Activated CD8-positive, alpha-beta T cell treated with anti-CD3 and anti-CD28 coated beads for 36 hours (primary cell): ENCODE data around the gene TPM3. TPM values are rescaled to one million over a fixed set of nuclear protein-coding genes. Genes with fewer than 3 reads are reported as not detected.
"Not testable (repeated sequence)": the region's sequence is repeated elsewhere in the genome, so short reads cannot be mapped to it uniquely, and the experiment has no call there.

Experiments
- ATAC-seq: fragments of 200-7000 bp; cut with Tn5 transposase; one replicate; pipeline ENCODE4 v1.10.0; 2021; ENCODE audit warnings: mild to moderate bottlenecking, moderate library complexity
- CTCF ChIA-PET: fragments of 350-600 bp; sonication (Branson Sonifier 250); formaldehyde crosslinking; loops from one replicate; lab custom pipeline; 2021; ENCODE audit warnings: antibody characterized with exemption; lab: Charles Lee
- POLR2A ChIA-PET: fragments of 350-600 bp; sonication (Branson Sonifier 250); formaldehyde crosslinking; loops from one replicate; lab custom pipeline; 2021; ENCODE audit warnings: antibody characterized with exemption; lab: Charles Lee
- DNase-seq: peaks from one replicate; pipeline ENCODE4 v3.0.0-alpha.2; 2020
- H3K27ac Mint-ChIP-seq: one replicate; pipeline ENCODE4 v1.8.0; 2021; ENCODE audit warnings: mild to moderate bottlenecking, mixed read lengths
- H3K27me3 Mint-ChIP-seq: one replicate; pipeline ENCODE4 v1.8.0; 2021; ENCODE audit warnings: mixed read lengths
- H3K36me3 Mint-ChIP-seq: one replicate; pipeline ENCODE4 v1.8.0; 2021; ENCODE audit warnings: low read depth, mixed read lengths
- H3K4me1 Mint-ChIP-seq: one replicate; pipeline ENCODE4 v1.8.0; 2021; ENCODE audit warnings: low read depth, mixed read lengths
- H3K4me3 Mint-ChIP-seq: one replicate; pipeline ENCODE4 v1.8.0; 2021; ENCODE audit warnings: mild to moderate bottlenecking, moderate library complexity, mixed read lengths
- H3K9me3 Mint-ChIP-seq: one replicate; pipeline ENCODE4 v1.8.0; 2021; ENCODE audit warnings: mixed read lengths
- intact Hi-C: fragments of 100-400 bp; cut with micrococcal nuclease; formaldehyde crosslinking; loops from one replicate; pipeline ENCODE4 v1.10.0; 2022
- total RNA-seq, 2 experiments: library from RNA; stranded (reverse); gene quantifications; one replicate each; pipeline ENCODE4 v1.2.3, GENCODE V29; 2021
- TF ChIP-seq, protein P1 (sequence below): fragments of 200-600 bp; IDR thresholded peaks from one replicate; pipeline ENCODE4 v1.8.0; 2022; ENCODE audit warnings: antibody characterized with exemption, mild to moderate bottlenecking

The TPM3 gene
- total RNA-seq, 2 experiments from 2014 or later = 591 to 597 TPM

DNA sequence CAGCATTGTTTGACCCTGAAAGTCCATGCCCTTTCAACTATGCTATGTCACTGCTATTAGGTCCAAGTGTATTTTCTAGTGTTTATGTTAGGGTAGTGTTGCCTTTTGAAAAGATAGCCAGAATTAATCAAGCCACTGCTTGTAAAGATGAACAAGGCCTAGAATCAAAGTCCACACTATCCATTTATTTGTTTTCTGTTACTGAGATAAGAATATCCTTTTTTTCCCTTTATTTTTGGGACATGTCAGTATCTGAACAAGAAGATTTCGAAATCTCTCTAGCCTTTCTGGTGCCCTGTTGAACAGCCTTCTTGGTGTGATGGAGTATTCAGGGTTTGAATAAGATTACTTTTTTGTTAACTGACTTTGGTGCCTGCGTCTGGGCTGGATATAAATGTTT is 45.5 kb upstream of the TPM3 start:
- Mint-ChIP-seq H3K4me1 (peaks cover 31% of the 10 kb centered on the region), H3K27ac (peak overlapping the region; percentile 59), H3K36me3 (peaks cover 60% of the 10 kb centered on the region), H3K4me3 (no peak overlapping the region), H3K9me3 (no peaks in the 10 kb centered on the region), H3K27me3 (no peaks in the 10 kb centered on the region)
- intact Hi-C loops = no loop called here
- ChIA-PET CTCF (no interaction called here), POLR2A (no interaction called here)
- DNase-seq = no peak
- no peak for ATAC-seq
- TF ChIP-seq, protein P1, sequence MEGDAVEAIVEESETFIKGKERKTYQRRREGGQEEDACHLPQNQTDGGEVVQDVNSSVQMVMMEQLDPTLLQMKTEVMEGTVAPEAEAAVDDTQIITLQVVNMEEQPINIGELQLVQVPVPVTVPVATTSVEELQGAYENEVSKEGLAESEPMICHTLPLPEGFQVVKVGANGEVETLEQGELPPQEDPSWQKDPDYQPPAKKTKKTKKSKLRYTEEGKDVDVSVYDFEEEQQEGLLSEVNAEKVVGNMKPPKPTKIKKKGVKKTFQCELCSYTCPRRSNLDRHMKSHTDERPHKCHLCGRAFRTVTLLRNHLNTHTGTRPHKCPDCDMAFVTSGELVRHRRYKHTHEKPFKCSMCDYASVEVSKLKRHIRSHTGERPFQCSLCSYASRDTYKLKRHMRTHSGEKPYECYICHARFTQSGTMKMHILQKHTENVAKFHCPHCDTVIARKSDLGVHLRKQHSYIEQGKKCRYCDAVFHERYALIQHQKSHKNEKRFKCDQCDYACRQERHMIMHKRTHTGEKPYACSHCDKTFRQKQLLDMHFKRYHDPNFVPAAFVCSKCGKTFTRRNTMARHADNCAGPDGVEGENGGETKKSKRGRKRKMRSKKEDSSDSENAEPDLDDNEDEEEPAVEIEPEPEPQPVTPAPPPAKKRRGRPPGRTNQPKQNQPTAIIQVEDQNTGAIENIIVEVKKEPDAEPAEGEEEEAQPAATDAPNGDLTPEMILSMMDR = no peak

- no peak for ATAC-seq
- CTCF ChIA-PET = no interaction called here
- H3K4me1 Mint-ChIP-seq = peaks cover 27% of the 10 kb centered on the region
- POLR2A ChIA-PET = interaction anchor here (0.9 kb wide), 1 partner anchor 13 kb away, joined by 3 read pairs; no protein-coding TSS in a partner anchor
- no peaks in the 10 kb centered on the region for H3K27me3 Mint-ChIP-seq
- intact Hi-C loops = no loop called here
- no peak overlapping the region for H3K4me3 Mint-ChIP-seq
- H3K9me3 Mint-ChIP-seq = no peaks in the 10 kb centered on the region
- peaks cover 60% of the 10 kb centered on the region for H3K36me3 Mint-ChIP-seq
- DNase-seq = no peak
- TF ChIP-seq, protein P1 = no peak
- no peak overlapping the region for H3K27ac Mint-ChIP-seq
These were observed 45.0 kb upstream of the TPM3 start for GRCh38 chr1:154236855-154237254.

GRCh38 chr1:154233127-154233526 is 41.2 kb upstream of the TPM3 start:
- H3K9me3 Mint-ChIP-seq, CTCF ChIA-PET, H3K27ac Mint-ChIP-seq, ATAC-seq, H3K27me3 Mint-ChIP-seq, DNase-seq, H3K4me1 Mint-ChIP-seq, intact Hi-C loops, H3K4me3 Mint-ChIP-seq: not testable (repeated sequence)
- peaks cover 68% of the 10 kb centered on the region for H3K36me3 Mint-ChIP-seq
- POLR2A ChIA-PET = interaction anchor here (0.6 to 1.2 kb wide), 2 partner anchors 50 to 316 kb away, joined by 3 read pairs; no protein-coding TSS in a partner anchor

DNA sequence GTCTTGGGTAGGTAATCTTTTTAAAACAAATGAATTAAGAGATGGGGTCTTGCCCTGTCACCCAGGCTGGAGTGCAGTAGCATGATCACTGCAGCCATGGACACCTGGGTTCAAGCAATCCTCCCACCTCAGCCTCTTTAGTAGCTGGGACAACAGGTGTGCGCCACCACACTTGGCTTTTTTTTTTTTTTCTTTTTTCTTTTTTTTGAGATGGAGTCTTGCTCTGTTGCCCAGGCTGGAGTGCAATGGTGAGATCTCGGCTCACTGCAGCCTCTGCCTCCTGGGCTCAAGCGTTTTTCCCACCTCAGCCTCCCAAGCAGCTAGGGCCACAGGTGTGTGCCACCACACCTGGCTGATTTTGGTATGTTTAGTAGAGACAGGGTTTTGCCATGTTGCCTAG is 39.2 kb upstream of the TPM3 start:
- DNase-seq, H3K27me3 Mint-ChIP-seq, H3K27ac Mint-ChIP-seq, POLR2A ChIA-PET, intact Hi-C loops, ATAC-seq, H3K4me3 Mint-ChIP-seq, H3K9me3 Mint-ChIP-seq: not testable (repeated sequence)
- Mint-ChIP-seq H3K36me3 (peaks cover 64% of the 10 kb centered on the region), H3K4me1 (peaks cover 10% of the 10 kb centered on the region)
- CTCF ChIA-PET = interaction anchor here (1.3 to 1.4 kb wide), 2 partner anchors 11 to 41 kb away, joined by 3 to 4 read pairs; a partner anchor contains a TSS

DNA sequence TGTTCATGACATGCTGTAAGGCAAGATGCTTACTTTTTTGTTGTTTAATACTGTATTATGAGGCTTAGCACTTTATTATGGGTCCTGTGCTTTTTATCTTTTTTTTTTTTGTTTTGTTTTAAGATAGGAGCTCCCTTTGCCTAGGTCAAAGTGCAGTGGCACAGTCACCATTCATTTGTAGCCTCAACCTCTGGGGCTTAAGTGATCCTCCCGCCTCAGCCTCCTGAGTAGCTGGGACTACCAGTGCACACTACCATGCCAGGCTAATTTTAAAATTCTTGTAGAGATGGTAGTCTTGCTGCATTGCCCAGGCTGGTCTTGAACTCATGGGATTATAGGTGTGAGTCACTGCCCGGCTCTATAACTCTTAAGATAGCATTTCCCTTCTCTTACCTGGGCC is 33.5 kb upstream of the TPM3 start:
- intact Hi-C loops = no loop called here
- peaks cover 7% of the 10 kb centered on the region for H3K9me3 Mint-ChIP-seq
- H3K4me1 Mint-ChIP-seq = peaks cover 48% of the 10 kb centered on the region
- peaks cover 66% of the 10 kb centered on the region for H3K36me3 Mint-ChIP-seq
- H3K27ac Mint-ChIP-seq = peak overlapping the region; percentile 73
- DNase-seq = no peak
- POLR2A ChIA-PET = interaction anchor here (0.7 to 2.0 kb wide), 2 partner anchors 18 to 22 kb away, joined by 3 to 9 read pairs; no protein-coding TSS in a partner anchor
- TF ChIP-seq, protein P1 = no peak
- no peak for ATAC-seq
- CTCF ChIA-PET = interaction anchor here (0.9 to 1.6 kb wide), 2 partner anchors 26 to 321 kb away, joined by 3 to 8 read pairs; no protein-coding TSS in a partner anchor
- no peaks in the 10 kb centered on the region for H3K27me3 Mint-ChIP-seq
- H3K4me3 Mint-ChIP-seq = no peak overlapping the region

DNA sequence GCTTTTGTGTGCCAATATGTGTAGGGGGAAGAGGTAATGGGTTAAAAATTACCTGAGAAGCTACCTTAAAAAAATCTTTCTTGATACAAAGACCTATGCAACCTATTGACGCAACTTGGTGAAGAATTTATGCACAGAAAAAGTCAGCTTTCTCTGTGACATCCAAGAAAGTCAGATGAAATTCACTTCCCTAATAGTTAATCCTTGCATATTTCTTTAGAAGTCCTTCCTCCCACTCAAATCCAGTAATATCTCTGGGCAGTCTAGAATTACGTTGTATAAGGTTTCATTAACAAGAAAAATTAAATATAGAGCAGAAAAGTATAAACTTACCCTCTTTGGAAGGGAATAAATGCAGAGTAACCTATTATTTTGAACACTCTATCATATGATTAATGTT is 31.7 kb upstream of the TPM3 start:
- CTCF ChIA-PET = interaction anchor here (0.8 to 2.7 kb wide), 6 partner anchors 18 to 112 kb away, joined by 3 to 16 read pairs (median 8); partner anchors contain the start of gene HAX1
- peaks cover 71% of the 10 kb centered on the region for H3K36me3 Mint-ChIP-seq
- no peak for DNase-seq
- H3K4me1 Mint-ChIP-seq = peaks cover 56% of the 10 kb centered on the region
- peaks cover 7% of the 10 kb centered on the region for H3K9me3 Mint-ChIP-seq
- peak overlapping the region; percentile 98 for H3K27ac Mint-ChIP-seq
- POLR2A ChIA-PET = interaction anchor here (0.6 to 1.2 kb wide), 5 partner anchors 13 to 375 kb away, joined by 3 to 4 read pairs (median 4); no protein-coding TSS in a partner anchor
- ATAC-seq = no peak
- peak overlapping the region; percentile 96 for H3K4me3 Mint-ChIP-seq
- H3K27me3 Mint-ChIP-seq = no peaks in the 10 kb centered on the region
- intact Hi-C loops = loop anchor here (5.0 kb wide), 2 partner anchors 41 to 49 kb away; partner anchors contain the start of gene HAX1
- TF ChIP-seq, protein P1 = no peak
